HEK293 (cell line): ENCODE results near the gene USP8.

Experiments
- KLF8 ChIP-seq: fragments of 450-650 bp; formaldehyde crosslinking; IDR thresholded peaks from 2 replicates; pipeline ENCODE4 v1.5.1; 2016; ENCODE audit warnings: missing biosample characterization, missing genetic modification characterization
- RBAK ChIP-seq: fragments of 450-650 bp; formaldehyde crosslinking; IDR thresholded peaks from 2 replicates; pipeline ENCODE4 v1.5.1; 2016; ENCODE audit warnings: missing biosample characterization, missing genetic modification characterization
- YY2 ChIP-seq: fragments of 450-650 bp; formaldehyde crosslinking; IDR thresholded peaks from 2 replicates; pipeline ENCODE4 v1.5.1; 2016; ENCODE audit warnings: missing biosample characterization, missing genetic modification characterization
- ZNF19 ChIP-seq: fragments of 450-650 bp; formaldehyde crosslinking; IDR thresholded peaks from 2 replicates; pipeline ENCODE4; 2016; ENCODE audit warnings: missing biosample characterization, missing genetic modification characterization, low read depth
- ZNF274 ChIP-seq, 2 experiments: fragments of 200-500 bp in 1 of 2; fragments of 450-650 bp in 1 of 2; sonication (Bioruptor generic) in 1 of 2; formaldehyde crosslinking in 1 of 2; IDR thresholded peaks; 2 replicates each; pipeline versions ENCODE4 v1.5.1 to v1.6.1; 2014 to 2016; ENCODE audit warnings: borderline replicate concordance in 1 of 2, inconsistent platforms in 1 of 2, low read length in 1 of 2, missing biosample characterization in 1 of 2, missing genetic modification characterization in 1 of 2
- ZNF610 ChIP-seq: fragments of 450-650 bp; formaldehyde crosslinking; IDR thresholded peaks from 2 replicates; pipeline ENCODE4 v1.5.1; 2016; ENCODE audit warnings: missing biosample characterization, missing genetic modification characterization, borderline replicate concordance
- TF ChIP-seq, protein P1 (sequence below): fragments of 450-650 bp; formaldehyde crosslinking; IDR thresholded peaks from 2 replicates; pipeline ENCODE4 v1.5.1; 2016; ENCODE audit warnings: missing biosample characterization, missing genetic modification characterization
- TF ChIP-seq, protein P2 (sequence below): fragments of 450-650 bp; formaldehyde crosslinking; IDR thresholded peaks from 2 replicates; pipeline ENCODE4 v1.5.1; 2016; ENCODE audit warnings: missing biosample characterization, missing genetic modification characterization

DNA sequence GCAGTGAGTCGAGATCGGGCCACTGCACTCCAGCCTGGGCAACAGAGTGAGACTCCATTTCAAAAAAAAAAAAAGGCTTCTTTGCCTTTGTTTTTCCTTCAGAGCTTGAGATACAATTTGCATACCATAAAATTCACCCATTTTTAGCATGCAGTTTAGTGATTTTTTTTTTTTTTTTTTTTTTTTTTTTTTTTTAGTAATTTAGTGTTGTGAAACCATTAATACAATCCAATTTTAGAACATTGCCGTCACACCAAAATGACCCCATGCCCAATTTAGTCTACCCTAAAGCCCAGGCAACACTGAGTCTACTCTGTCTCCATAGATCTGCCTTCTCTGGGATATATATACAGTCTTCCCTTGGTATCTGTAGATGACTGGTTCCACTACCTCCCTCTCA, 61.2 kb downstream of the USP8 start:
- TF ChIP-seq RBAK (no peak), ZNF19 (tag by site-specific recombination) (no peak), ZNF610 (tag by site-specific recombination) (no peak), ZNF274 (IDR thresholded peaks at IDR 0.05; ENCODE audit: low read length) (no peak), ZNF274 (tag by site-specific recombination; IDR thresholded peaks at IDR 0.05; ENCODE audit: borderline replicate concordance) (no peak), KLF8 (tag by site-specific recombination) (no peak), YY2 (no peak)
- TF ChIP-seq, protein P1, sequence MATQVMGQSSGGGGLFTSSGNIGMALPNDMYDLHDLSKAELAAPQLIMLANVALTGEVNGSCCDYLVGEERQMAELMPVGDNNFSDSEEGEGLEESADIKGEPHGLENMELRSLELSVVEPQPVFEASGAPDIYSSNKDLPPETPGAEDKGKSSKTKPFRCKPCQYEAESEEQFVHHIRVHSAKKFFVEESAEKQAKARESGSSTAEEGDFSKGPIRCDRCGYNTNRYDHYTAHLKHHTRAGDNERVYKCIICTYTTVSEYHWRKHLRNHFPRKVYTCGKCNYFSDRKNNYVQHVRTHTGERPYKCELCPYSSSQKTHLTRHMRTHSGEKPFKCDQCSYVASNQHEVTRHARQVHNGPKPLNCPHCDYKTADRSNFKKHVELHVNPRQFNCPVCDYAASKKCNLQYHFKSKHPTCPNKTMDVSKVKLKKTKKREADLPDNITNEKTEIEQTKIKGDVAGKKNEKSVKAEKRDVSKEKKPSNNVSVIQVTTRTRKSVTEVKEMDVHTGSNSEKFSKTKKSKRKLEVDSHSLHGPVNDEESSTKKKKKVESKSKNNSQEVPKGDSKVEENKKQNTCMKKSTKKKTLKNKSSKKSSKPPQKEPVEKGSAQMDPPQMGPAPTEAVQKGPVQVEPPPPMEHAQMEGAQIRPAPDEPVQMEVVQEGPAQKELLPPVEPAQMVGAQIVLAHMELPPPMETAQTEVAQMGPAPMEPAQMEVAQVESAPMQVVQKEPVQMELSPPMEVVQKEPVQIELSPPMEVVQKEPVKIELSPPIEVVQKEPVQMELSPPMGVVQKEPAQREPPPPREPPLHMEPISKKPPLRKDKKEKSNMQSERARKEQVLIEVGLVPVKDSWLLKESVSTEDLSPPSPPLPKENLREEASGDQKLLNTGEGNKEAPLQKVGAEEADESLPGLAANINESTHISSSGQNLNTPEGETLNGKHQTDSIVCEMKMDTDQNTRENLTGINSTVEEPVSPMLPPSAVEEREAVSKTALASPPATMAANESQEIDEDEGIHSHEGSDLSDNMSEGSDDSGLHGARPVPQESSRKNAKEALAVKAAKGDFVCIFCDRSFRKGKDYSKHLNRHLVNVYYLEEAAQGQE = no peak
- TF ChIP-seq, protein P2, sequence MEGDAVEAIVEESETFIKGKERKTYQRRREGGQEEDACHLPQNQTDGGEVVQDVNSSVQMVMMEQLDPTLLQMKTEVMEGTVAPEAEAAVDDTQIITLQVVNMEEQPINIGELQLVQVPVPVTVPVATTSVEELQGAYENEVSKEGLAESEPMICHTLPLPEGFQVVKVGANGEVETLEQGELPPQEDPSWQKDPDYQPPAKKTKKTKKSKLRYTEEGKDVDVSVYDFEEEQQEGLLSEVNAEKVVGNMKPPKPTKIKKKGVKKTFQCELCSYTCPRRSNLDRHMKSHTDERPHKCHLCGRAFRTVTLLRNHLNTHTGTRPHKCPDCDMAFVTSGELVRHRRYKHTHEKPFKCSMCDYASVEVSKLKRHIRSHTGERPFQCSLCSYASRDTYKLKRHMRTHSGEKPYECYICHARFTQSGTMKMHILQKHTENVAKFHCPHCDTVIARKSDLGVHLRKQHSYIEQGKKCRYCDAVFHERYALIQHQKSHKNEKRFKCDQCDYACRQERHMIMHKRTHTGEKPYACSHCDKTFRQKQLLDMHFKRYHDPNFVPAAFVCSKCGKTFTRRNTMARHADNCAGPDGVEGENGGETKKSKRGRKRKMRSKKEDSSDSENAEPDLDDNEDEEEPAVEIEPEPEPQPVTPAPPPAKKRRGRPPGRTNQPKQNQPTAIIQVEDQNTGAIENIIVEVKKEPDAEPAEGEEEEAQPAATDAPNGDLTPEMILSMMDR (tag by site-specific recombination) = no peak
